Measurements from ENCODE around the gene PTPRT.

GRCh38 chr20:42739683-42740082 lies 450.0 kb downstream of the PTPRT start:
- TF ChIP-seq FOXA1 (IDR thresholded peaks at IDR 0.05) (no peak), FOXK2 (IDR thresholded peaks at IDR 0.05) (no peak), ARNT (IDR thresholded peaks at IDR 0.05) (no peak), ZNF384 (IDR thresholded peaks at IDR 0.05) (no peak), SP1 (IDR thresholded peaks at IDR 0.05) (no peak), L3MBTL2 (conservative IDR thresholded peaks at IDR 0.05) (no peak), ELF4 (IDR thresholded peaks at IDR 0.05) (no peak), TARDBP (IDR thresholded peaks at IDR 0.05) (no peak), FOXM1 (IDR thresholded peaks at IDR 0.05; ENCODE audit: borderline replicate concordance) (no peak), SUZ12 (IDR thresholded peaks at IDR 0.05) (no peak)
